GM06990 (cell line): ENCODE results near the gene LDHA.
A peak's percentile ranks its signal among the peaks of the same experiment; 100 is the strongest.

Experiments
- DNase-seq: peaks from one replicate; pipeline ENCODE4 v3.0.0-alpha.2; 2011; ENCODE audit not compliant: insufficient read length; ENCODE audit errors: extremely low read depth
- H3K27me3 ChIP-seq: replicated peaks from 2 replicates; pipeline ENCODE4 v1.6.0; 2011; ENCODE audit warnings: low read length; ENCODE audit not compliant: control insufficient read depth, insufficient read depth
- H3K36me3 ChIP-seq: 2 replicates; pipeline ENCODE4 v1.5.1; 2011; ENCODE audit warnings: low read length; ENCODE audit not compliant: control insufficient read depth, insufficient read depth
- H3K4me3 ChIP-seq: replicated peaks from 2 replicates; pipeline ENCODE4 v1.5.1; 2011; ENCODE audit warnings: low read depth, mild to moderate bottlenecking, control low read depth, low read length
- TF ChIP-seq, protein P1 (sequence below): IDR thresholded peaks from 2 replicates; pipeline ENCODE4 v1.5.1; 2011; ENCODE audit warnings: low read length, control low read depth, mild to moderate bottlenecking, inconsistent platforms; ENCODE audit not compliant: insufficient read depth, poor library complexity, severe bottlenecking

Gene LDHA

DNA sequence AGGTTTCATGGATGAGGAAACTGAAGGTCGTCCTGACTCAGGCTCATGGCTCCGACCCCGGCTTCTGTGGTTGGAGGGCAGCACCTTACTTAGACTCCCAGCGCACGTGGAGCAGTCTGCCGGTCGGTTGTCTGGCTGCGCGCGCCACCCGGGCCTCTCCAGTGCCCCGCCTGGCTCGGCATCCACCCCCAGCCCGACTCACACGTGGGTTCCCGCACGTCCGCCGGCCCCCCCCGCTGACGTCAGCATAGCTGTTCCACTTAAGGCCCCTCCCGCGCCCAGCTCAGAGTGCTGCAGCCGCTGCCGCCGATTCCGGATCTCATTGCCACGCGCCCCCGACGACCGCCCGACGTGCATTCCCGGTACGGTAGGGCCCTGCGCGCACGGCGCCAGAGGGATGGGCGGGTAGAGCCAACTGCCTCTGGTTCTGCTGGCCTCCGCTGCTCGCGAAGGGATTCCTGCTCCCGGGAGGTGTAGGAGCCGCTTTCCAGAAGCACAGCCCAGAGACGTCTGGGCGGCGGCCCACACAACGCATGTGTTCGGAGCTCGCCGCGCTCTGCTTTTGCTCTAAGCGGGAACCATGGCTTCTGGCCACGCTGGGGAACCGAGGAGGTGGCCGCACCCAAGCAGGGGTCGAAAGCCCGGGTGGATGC is at the start of gene LDHA:
Gene LDHA, plus strand, starts transcription at position 289 of the 653 bp plus-strand sequence. CDS start 2,280 bp downstream, outside the sequence.
- Histone ChIP-seq H3K4me3 (peak within 1 kb of the TSS; percentile 96), H3K36me3 (peaks cover 5% of the 10 kb centered on the region; the same call in 1 of the 2 replicates), H3K27me3 (no peaks in the 10 kb centered on the region)
- DNase-seq = peak; percentile 98
- TF ChIP-seq, protein P1, sequence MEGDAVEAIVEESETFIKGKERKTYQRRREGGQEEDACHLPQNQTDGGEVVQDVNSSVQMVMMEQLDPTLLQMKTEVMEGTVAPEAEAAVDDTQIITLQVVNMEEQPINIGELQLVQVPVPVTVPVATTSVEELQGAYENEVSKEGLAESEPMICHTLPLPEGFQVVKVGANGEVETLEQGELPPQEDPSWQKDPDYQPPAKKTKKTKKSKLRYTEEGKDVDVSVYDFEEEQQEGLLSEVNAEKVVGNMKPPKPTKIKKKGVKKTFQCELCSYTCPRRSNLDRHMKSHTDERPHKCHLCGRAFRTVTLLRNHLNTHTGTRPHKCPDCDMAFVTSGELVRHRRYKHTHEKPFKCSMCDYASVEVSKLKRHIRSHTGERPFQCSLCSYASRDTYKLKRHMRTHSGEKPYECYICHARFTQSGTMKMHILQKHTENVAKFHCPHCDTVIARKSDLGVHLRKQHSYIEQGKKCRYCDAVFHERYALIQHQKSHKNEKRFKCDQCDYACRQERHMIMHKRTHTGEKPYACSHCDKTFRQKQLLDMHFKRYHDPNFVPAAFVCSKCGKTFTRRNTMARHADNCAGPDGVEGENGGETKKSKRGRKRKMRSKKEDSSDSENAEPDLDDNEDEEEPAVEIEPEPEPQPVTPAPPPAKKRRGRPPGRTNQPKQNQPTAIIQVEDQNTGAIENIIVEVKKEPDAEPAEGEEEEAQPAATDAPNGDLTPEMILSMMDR = no peak

DNA sequence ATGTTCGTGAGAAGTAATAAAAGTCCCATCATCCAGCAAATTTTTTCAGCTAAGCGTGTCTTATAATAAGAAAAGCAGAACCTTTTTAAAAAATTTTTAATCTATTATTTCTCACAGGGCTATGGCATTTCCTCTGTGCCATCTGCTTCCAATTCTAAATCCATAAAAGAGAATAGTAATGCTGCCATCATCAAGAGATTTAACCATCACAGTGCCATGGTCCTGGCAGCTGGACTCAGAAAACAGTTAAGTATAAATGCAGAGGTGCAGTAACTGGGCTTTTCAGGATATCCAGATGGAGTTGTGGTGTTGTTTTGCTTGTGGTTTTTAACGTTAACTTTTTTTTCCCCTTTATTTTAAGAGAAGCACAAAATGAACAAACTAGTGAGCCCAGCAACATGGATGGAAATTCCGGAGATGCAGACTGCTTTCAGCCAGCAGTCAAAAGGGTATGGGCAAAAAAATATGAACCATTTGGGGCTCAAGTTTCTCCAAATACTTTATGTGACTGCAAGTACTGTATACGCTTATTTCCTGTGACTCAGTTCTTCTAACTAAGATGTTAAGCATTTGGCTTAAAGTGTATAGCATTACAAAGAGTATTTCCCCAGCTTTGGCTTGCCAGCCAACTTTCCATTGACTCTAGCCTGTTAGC is 46.8 kb upstream of the LDHA start:
- H3K36me3 ChIP-seq = peaks cover 8% of the 10 kb centered on the region
- DNase-seq = no peak
- H3K4me3 ChIP-seq = no peak overlapping the region
- TF ChIP-seq, protein P1 = no peak
- H3K27me3 ChIP-seq = no peaks in the 10 kb centered on the region

DNA sequence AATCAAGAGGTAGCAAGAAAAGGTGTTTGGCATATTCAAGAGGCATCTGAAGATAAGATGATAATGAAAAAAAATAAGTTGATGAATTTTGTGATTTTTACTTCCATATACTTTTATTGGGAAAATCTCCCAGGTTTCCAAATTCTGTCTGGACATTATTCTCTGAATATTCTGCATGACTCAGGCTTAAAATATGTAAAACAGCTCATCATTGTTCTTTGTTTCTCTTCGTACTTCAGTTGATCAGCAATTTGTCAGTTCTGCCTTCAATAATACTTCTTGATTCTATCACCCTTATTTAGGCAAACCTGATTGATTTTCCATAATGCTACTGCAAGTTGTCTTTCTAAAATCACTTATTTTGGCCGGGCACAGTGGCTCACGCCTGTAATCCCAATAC is 41.8 kb upstream of the LDHA start:
- TF ChIP-seq, protein P1 = no peak
- no peak overlapping the region for H3K4me3 ChIP-seq
- no peak for DNase-seq
- H3K27me3 ChIP-seq = no peaks in the 10 kb centered on the region
- peaks cover 6% of the 10 kb centered on the region for H3K36me3 ChIP-seq

DNA sequence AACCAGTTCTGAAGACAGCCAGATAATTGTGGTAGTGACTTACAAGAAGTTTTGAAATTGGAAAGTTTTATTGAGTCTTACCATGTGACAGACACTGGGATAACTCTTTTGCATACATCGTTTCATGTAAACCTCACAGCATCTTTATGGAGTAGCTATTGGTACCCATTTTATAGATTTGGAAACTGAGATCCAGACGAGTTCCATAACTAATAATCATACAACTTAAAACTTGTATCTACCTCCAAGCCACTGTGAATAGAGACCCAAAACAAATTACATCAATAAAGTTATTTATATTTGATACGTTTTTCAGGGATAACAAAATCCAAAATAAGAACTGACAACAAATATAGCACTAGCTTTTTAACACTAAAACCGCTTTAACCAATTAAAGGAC is 35.7 kb upstream of the LDHA start:
- peaks cover 9% of the 10 kb centered on the region for H3K36me3 ChIP-seq
- TF ChIP-seq, protein P1 = no peak
- no peaks in the 10 kb centered on the region for H3K27me3 ChIP-seq
- DNase-seq = no peak
- no peak overlapping the region for H3K4me3 ChIP-seq

DNA sequence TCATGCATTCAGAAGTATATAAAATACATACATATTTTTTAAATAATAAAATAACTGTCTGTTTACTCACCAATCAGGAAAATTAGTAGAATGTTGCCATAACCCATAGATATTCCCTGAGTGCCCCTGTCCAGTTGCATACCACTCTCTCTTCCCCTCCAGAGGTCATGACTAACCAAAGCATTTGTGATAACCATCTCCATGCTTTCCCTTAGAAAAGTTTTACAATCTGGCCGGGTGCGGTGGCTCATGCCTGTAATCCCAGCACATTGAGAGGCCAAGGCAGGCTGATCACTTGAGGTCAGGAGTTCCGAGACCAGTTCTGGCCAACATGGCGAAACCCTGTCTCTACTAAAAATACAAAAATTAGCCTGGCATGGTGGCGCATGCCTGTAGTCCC is 33.2 kb upstream of the LDHA start:
- TF ChIP-seq, protein P1 = no peak
- Histone ChIP-seq H3K27me3 (no peaks in the 10 kb centered on the region), H3K36me3 (peaks cover 14% of the 10 kb centered on the region), H3K4me3 (no peak overlapping the region)
- DNase-seq = no peak
